NCI-H345 (cell line): ENCODE data around the gene TSPAN18.

ENCODE experiments used
- DNase-seq: peaks from one replicate; lab custom pipeline; 2025; lab: John Stamatoyannopoulos, UW

TSPAN18 gene

GRCh38 chr11:44726283-44727113 lies at the start of gene TSPAN18:
Gene TSPAN18 (plus strand): TSS chr11:44726962. CDS start chr11:44906417, 179,455 bp downstream.
- DNase-seq = peak; percentile 23

- no peak for DNase-seq
These were observed 45.7 kb upstream of the TSPAN18 start for GRCh38 chr11:44680982-44681597.

DNA sequence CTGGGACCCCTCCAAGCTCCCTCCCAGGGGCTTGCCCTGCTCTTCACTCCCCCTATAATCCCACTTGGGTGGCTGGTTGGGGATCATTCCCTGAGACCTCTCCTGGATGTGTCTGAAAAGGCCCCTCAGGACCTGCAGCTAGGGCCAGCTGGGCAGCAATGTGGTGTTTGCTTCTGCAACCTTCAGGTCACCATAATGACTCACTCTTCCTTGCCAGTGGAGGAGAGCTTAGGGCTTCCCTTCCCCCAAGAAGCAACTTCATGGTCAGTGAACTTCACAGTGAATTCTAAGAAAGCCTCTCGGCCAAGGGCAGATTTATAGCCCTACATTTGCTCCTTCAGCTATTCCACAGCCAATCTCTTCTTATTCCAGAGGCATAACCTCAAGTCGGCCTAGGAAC lies 45.1 kb upstream of the TSPAN18 start:
- DNase-seq = no peak

DNA sequence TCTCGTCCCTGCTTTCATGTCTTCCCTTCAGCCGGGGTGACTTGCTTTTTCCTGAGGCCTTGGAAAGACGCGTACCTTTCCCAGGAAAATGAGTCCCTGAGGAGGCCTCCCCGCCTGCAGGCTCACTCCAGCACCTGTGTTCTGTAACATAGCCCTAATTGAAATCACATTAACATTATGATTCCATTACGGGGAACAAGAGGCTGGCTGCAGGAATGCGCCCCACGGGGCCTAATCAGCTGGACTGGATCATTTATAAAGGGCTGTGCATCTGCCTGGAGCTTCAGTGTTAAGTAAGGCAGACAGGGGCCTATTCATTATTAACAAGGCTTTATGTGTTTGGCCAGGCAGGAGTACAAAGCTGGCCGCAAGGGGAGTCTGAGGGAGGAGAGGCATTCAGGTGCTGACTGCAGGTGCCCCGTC lies 41.9 kb upstream of the TSPAN18 start:
- DNase-seq = no peak

GRCh38 chr11:44687388-44687787 lies 39.4 kb upstream of the TSPAN18 start:
- no peak for DNase-seq

GRCh38 chr11:44689265-44689664 lies 37.5 kb upstream of the TSPAN18 start:
- DNase-seq = no peak

DNA sequence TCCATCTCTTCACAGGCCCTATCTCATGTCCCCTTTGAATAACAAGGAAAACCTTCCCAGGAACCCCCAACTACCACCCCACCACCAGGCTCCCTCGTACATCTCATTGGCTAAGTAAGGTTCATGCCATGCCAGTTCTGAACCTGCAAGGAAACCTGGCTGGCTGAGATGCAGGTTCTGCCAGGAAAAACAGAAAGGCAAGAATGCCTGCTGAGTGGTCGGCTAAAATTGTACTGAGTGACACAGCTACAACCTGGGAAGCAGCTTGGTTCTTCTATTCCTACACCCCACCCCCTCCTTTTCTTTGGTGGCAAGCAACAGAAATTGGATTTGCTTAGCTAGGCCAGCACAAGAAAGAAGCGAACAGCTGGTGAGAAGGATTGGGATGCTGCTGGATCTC lies 36.1 kb upstream of the TSPAN18 start:
- DNase-seq = no peak

DNA sequence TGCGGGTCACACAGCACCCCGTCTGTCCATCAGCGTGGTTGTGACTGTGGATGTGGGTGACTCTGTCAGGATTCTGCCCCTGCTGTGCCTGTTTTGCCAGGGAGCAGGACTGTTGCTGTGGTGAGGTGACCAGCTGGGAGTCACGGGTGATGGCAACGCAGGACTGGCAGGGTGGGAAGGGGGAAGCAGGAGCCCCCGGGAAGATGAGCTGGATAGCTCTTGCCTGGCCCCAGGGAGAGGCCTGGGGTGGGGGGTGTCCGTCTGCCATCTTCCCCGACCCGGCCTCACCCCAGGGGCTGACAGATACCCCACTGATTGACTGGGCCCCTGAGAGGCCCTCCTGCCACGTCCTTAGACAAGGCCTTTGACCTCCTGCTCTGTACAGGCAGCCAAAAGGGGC lies 34.3 kb upstream of the TSPAN18 start:
- DNase-seq = no peak

DNA sequence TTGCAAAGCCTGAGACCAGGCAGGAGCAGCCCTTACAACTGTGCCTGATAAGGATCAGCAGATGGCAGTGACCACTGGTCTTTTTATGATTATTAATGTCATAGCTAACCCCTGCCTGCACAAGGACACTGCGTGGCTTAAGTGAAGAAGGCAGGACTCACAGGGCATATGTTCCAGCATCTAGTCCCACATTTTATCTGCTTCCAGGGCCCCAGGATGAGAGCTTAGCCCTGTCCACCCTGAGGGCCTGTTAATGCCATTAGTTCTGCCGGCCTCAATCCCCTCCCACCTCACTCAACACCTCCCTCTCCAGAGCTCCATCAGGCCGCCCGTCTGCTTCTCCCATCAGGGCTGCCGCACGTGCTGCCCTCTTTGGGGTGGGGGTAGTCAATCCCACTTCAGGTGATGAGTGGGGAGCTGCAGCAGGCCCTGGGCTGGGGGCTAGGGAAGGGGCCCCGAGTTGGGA lies 33.1 kb upstream of the TSPAN18 start:
- no peak for DNase-seq

DNA sequence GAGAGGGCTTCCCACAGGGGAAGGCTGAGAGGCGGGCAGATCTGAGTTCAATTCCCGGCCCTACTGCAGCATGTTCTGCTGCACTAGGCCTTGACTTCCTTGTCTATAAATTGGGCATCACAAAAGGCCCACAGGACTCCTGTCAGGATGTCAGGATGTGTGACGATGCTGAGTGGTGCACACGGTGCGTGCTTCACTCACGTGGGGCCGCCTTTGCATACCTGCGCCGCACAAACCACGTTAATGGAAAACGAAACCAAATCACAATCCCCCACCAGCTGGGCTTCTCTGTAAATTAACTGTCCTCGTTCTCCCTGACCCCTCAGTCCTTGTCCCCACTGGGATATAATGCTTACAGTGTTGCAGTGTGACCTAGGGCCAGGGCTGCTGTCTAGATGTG lies 32.3 kb upstream of the TSPAN18 start:
- DNase-seq = no peak

- DNase-seq = no peak
These were observed 31.5 kb upstream of the TSPAN18 start for GRCh38 chr11:44695169-44695833.

DNA sequence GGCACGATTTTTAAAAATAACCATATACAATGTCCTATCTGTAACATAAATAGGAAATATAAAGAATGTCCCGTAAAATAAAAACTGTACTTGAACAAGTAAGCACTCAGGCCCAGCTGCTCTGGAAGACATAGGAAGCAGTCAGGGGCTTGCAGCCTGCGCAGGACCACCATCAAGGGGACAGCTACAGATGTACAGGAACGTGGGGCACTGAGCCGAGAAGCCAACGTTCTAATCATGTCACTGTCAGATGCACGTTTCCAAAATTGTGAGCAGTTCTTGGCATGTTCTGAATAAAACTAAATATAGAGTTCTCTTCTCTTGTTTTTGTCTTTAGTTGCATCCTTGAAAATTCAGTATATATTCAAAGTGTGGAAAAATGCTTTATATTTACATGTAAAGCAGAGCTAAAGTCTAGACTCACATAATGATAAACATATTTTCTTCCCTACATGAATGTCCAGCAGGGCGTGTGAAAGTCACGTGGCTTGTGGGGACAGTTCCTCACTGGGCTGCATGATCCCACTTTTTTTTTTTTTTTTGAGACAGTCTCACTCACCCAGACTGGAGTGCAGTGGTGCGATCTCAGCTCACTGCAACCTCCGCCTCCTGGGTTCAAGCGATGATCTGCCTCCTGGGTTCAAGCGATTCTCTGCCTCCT lies 28.4 kb upstream of the TSPAN18 start:
- DNase-seq = no peak

DNA sequence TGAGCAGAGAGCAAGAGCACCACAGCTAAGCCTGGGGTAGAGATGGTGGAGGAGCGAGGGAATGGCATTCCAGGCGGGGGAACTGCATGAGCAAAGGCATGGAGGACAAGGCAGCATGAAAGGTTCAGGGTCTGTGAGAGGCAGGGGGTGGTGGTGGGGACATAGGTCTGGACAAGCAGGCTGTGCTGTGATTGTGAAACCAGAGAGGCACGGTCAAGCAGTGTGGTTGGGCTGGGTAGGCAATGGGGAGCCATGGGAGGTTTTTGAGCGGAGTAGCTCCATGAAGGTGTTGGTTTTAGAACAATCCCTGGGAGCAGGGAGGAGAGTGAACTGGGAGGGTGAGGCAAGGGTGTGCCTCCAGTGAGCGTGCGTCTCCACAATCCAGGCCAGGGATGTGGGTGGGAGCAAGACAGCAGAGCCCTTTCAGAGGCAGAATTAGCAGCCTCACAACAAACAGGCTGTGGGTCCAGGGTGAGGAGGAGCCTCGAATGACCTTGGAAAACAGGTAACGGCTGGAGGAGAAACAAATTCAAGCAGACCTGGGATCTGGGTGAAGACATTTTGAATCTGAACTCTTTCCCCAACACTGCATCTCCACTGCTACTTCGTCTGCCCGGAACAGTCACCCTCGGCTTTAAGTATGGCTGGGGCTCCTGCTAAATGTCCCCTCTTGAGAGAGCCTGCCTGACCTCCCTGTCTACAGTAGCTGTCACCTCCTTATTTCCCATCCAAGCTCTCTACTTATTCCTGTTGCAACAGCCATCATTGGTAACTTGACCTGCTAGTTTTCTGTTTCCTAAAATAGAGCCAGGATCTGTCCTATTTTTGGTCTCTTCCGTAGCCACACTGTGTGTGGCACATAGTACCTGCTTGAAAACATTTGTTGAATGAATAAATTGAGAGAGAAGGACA lies 27.0 kb upstream of the TSPAN18 start:
- no peak for DNase-seq

DNA sequence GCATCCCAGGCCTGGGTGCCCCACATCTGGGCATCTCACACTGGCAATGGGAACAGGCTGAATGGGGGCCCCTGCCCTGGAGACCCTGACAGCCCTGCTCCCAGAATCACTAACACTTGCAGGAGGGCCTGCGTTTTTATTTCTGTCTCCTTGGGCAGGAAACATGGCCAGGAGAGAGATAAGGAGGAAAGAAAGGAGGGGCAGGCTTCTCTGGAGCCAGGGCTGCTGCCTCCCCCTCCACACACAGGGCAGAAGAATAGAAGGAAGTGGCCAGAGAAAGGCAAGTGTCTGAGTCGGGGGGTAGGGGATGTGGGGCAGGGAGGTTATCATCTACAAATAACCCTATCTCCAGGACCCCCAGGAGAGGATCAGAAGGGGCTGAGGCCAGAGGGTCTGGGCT lies 25.5 kb upstream of the TSPAN18 start:
- DNase-seq = no peak

DNA sequence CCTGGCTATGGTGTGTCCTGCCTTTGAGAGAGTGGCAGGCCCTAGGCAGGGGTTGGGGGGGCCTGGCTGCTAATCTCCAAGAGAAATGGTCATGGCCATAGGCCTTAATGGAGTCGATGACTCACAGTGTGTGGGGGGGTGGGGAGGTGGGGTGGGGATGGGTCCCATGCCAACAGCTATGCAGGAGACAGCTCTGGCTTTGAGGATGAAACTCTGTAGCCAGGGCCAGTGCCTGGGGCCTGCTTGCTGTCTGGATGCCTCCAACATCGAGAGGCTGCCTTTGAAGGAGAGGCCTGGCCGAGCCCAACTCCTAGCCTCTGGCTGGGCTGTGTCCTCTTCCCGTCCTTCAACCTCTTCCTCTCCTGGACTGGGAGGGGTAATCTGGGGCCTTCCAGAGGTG lies 23.9 kb upstream of the TSPAN18 start:
- no peak for DNase-seq

GRCh38 chr11:44707094-44707493 lies 19.7 kb upstream of the TSPAN18 start:
- no peak for DNase-seq

DNA sequence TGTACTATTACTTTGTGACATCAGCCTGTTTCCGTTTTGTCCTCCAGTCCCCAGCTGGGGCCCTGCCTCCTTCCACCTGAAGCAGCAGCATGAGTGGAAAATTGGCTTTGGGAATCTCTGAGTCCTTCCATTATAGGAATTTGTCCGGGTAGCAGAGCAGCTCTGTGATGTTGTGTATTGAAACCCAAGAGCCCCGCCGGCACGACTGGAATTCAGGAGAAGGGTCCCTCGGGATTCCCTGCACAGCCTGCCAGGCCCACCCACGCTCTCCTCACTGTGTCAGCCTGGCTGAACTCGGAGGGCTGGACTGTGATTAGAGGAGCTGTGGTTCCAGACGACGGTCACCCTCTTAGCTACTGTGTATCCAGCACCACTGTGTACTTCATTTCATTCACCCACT lies 18.8 kb upstream of the TSPAN18 start:
- DNase-seq = no peak

DNA sequence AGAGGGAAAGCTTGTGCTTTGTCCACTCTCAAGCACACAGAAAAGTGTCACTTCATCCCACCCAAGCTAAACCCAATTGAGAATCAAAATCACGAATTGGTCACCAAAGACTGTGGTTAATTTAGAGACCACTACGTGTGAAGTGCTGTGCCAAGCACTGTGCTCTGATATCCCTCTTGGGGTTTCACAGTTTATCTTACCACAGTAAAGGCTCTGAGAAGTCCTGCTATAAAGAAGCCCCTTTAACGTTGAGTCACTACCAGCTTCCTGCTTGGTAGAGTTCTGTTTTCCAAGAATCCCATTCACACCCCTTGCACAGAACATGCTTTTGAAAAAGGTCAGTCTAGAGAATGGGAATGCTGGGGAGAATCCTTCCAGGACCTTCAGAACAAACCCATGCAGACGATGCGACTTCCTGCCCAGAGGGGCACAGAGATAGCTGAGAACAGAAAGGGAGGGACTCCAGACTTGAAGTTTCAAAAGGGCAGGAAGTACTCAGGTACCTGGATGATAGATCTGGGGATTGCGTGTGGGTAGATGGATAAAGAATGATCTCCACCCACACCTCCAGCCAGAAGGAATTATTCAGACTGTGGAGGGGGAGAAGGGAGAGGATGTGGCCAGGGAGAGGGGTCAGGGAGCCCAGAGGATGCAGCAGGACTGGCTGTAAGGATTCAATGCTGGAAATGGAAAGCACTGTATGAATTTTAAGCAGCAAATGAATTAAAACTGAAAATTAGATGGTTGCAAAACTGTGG lies 18.1 kb upstream of the TSPAN18 start:
- DNase-seq = no peak

GRCh38 chr11:44709281-44709562 lies 17.5 kb upstream of the TSPAN18 start:
- DNase-seq = no peak

- no peak for DNase-seq
These were observed 16.8 kb upstream of the TSPAN18 start for GRCh38 chr11:44709966-44710365.
